Upper lobe of left lung (tissue), 4 donors: ENCODE data around the gene ARL13A.

Source experiments
- POLR2A ChIP-seq, 4 donors: fragments of 450-650 bp; IDR thresholded peaks; one replicate each; pipeline ENCODE4 v1.5.1; 2016 to 2017; ENCODE audit warnings: antibody characterized with exemption in 4 of 4, mild to moderate bottlenecking in 2 of 4
- TF ChIP-seq, protein P1 (sequence below), 6 experiments: fragments of 450-650 bp in 4 of 6; fragments of 200-600 bp in 2 of 6; sonication (generic) in 2 of 6; IDR thresholded peaks; one replicate each; pipeline ENCODE4 v1.5.1; 2016 to 2019; ENCODE audit warnings: antibody characterized with exemption in 6 of 6

GRCh38 chrX:100976211-100976610 is 6.7 kb downstream of the ARL13A start:
- TF ChIP-seq, protein P1, sequence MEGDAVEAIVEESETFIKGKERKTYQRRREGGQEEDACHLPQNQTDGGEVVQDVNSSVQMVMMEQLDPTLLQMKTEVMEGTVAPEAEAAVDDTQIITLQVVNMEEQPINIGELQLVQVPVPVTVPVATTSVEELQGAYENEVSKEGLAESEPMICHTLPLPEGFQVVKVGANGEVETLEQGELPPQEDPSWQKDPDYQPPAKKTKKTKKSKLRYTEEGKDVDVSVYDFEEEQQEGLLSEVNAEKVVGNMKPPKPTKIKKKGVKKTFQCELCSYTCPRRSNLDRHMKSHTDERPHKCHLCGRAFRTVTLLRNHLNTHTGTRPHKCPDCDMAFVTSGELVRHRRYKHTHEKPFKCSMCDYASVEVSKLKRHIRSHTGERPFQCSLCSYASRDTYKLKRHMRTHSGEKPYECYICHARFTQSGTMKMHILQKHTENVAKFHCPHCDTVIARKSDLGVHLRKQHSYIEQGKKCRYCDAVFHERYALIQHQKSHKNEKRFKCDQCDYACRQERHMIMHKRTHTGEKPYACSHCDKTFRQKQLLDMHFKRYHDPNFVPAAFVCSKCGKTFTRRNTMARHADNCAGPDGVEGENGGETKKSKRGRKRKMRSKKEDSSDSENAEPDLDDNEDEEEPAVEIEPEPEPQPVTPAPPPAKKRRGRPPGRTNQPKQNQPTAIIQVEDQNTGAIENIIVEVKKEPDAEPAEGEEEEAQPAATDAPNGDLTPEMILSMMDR (IDR thresholded peaks at IDR 0.05) = no peak
- TF ChIP-seq POLR2A (IDR thresholded peaks at IDR 0.05) = no peak
